Measurements from ENCODE around the gene F11R.
A peak's percentile ranks its signal among the peaks of the same experiment; 100 is the strongest.
"Not testable (repeated sequence)": the region's sequence is repeated elsewhere in the genome, so short reads cannot be mapped to it uniquely, and the experiment has no call there.

The F11R gene

DNA sequence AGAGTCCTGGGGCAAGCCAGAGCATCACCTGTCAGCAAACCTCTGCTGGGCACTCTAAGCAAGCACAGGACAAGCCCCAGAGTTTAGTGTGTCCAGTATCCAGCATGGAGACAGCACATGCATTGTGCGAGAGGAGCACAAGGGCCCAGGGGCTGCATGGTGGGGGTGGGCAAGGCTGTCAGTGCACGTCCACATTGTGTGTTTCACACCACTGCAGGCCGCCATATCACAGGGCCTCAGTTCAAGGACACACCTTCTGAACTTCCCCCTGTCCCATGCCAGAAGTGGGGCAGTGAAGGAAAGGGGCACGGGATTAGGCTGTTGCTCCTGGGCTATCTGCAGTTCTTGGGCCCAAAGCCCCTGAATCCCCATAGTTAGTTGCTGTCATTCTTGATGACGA lies 18.6 kb upstream of the F11R start:
- no peak for DNase-seq

DNA sequence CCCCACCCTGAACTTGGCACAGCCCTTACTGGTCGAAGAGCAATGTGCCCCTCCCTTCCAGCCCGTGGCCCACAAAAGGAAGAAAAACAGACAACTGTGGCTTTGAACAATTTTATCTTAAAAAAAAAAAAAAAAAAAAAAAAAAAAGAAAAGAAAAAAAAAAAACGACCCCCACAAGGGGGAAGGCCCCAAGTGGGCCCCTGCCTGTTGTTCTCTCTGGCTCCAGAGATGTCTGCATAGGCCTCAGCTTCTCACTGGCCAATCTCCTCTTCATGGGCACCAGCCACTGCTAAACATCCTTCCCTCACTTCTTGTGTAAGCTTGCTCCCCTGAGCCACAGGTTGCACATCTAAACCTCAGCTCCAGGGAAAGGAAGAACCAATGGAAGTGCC lies 18.2 kb upstream of the F11R start:
- no peak for DNase-seq

DNA sequence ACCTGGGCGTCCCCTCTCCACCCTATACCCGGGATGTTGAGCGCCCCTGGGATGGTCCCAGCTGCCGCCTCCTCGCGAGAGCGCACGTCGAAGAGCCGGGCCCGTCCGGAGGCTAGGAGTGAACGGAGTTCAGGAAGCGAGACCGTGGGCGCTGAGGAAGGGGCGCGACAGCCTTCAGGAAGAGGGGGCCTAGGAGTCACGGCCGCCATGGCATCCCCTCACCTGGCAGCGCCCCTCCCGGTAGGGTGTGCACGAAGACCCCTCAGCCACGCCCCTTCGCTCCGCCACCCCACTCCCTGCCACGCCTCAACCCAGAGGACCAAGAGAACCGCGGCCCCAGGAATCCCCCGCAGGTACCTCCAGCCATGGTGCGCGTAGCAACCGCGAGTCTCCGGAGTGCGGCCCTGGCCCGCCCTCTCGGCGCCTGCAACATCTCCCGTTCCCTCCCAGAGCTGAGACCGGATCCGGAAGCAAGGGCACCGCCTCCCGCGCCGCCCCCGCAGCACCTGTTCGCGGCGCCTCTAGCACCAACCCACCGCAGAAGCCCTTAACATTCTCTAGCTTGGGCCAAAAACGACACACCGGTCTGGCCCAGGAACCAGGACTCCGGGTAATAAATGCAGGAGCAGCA lies 17.7 kb upstream of the F11R start, which contains the start of gene TSTD1:
Gene TSTD1 (minus strand): TSS at position 442 of the 631 bp plus-strand sequence. CDS start 75 bp downstream, at position 367.
- peak; percentile 76 for DNase-seq

DNA sequence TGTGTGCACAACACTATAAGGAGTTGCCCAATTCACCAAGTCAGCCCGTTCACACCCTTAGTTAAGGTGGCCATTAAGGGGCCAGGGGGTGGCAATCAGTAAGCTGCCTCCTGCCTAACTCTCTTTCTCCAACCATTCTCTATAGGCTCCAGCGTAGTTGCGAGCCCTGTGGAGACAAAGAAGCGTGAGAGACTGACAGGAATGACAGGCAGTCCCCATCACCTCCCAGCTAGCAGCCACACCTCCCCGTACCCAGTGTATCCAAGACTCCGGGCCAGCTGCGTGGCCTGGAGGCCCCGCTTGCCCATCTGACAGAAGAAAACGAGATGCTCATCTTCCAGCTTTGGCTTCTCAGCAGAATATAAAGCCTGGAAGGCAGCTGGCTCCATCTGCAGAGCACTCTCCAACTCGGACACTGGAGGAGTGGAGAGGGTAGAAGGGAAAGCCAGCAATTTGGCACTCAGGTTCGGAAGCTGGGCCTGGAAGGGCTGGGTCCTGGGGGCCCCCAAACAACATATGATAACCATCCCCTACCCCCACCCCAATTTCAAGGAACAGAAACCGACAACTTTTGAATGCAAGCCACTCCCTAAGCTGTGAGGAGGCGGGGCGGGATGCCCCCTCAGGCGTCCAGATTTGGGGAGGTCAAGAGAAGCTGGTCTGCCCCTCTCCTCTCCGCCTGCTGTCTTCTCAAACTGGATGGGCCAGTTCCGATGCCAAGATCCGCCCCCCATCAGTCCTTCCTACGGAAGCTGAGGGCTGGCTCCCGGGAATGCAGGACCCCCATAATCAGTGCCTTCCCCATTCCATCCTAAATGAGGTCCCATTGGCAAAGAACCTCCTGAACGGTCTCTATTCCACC lies 16.9 kb upstream of the F11R start:
- no peak for DNase-seq

DNA sequence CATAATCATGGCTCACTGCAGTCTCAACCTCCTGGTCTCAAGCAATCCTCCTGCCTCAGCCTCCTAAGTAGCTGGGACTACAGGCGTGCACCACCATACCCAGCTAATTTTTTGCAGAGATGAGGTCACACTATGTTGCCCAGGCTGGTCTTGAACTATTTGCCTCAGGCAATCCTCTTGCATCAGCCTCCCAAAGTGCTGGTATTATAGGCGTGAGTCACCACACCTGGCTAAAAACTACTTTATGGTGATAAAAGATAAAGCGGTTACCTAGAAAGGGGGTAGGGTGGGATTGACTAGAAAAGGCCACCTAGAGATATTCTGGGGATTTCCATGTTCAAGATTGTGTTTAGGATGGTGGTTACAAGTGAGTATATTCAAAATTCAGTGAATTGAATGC lies 12.8 kb upstream of the F11R start:
- DNase-seq, result no peak

DNA sequence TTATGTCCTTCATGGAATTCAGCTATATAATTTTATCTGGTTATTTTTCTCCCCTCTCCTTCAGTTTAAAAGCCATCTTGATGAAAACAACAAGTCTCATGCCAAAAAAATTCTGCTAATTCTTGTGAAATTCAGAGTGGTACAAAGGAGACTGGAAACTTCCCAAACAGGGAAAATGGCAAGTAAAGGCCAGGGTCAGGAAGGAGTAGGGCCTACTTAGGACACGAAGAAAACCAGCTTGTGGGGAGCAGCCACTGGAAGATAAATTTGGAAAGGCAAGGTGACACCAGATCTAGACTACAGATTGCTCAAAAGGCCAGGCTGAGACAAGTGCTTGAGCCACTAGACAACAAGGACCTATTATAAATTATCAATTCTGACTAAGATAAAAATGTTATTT lies 11.5 kb upstream of the F11R start:
- no peak for DNase-seq

DNA sequence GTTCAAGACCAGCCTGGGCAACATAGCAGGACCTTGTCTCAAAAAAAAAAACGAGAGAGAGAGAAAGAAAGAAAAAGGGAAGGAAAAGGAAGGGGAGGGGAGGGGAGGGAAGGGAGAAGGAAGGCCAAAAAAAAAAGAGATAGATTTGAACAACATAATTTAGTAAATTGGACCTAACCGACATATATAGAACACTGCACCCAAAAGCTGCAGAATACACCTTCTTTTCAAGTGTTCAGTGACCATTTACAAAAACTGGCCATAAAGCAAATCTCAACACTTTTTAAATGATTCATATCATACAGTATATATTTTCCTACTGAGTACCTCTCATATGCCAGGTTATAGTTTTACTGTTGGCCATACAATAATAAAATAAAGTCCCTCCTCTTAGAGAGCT lies 10.9 kb upstream of the F11R start:
- no peak for DNase-seq

DNA sequence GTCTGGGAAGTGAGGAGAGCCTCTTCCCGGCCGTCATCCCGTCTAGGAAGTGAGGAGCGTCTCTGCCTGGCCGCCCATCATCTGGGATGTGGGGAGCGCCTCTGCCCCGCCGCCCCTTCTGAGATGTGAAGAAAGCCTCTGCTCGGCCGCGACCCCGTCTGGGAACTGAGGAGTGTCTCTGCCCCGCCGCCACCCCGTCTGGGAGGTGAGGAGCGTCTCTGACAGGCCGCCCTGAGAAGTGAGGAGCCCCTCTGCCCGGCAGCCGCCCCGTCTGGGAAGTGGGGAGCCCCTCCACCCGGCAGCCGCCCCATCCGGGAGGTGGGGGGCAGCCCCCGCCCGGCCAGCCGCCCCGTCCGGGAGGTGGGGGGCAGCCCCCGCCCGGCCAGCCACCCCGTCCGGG lies 8.5 kb upstream of the F11R start:
- DNase-seq, result not testable (repeated sequence)

DNA sequence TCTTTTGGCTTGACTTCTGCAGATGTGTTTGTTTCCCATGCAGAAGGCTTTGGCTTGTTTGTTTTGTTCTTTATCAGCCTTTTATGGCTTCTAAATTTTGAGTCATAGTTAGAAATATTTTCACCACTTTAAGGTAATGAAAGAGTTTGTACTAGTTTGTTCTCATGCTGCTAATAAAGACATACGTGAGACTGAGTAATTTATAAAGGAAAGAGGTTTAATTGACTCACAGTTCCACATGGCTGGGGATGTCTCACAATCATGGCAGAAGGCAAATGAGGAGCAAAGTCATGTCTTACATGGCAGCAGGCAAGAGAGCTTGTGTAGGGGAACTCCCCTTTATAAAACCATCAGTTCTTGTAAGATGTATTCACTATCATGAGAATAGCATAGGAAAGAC lies 6.0 kb upstream of the F11R start:
- not testable (repeated sequence) for DNase-seq

DNA sequence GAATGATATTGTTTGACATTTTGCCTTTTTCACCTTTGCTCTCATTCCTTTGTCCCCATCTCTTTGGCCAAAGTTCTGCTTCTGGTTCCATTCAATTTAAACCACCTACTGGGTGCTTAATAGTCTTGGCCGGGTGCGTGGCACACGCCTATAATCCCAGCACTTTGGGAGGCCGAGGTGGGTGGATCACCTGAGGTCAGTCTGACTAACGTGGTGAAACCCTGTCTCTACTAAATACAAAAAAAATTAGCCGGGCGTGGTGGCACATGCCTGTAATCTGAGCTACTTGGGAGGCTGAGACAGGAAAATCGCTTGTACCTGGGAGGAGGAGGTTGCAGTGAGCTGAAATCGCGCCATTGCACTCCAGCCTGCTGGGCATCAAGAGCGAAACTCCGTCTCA lies 1.5 kb upstream of the F11R start:
- not testable (repeated sequence) for DNase-seq

DNA sequence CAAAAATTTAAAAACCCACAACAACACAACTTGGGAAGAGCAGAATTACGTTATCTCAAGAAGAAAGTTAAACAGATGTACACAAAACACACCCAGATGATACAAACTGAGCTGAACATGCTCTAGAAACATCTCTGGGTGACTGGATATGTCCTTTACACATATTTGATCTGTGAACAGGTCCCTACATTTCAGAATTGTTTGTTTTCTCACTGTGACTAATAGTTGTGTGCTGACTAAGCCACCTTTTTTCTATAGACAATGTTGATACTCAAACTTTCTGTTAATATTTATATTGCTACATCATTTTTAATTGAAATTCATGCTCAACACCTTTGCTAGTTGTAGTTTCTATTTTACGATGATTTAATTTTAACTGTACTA lies 1.0 kb upstream of the F11R start:
- no peak for DNase-seq

DNA sequence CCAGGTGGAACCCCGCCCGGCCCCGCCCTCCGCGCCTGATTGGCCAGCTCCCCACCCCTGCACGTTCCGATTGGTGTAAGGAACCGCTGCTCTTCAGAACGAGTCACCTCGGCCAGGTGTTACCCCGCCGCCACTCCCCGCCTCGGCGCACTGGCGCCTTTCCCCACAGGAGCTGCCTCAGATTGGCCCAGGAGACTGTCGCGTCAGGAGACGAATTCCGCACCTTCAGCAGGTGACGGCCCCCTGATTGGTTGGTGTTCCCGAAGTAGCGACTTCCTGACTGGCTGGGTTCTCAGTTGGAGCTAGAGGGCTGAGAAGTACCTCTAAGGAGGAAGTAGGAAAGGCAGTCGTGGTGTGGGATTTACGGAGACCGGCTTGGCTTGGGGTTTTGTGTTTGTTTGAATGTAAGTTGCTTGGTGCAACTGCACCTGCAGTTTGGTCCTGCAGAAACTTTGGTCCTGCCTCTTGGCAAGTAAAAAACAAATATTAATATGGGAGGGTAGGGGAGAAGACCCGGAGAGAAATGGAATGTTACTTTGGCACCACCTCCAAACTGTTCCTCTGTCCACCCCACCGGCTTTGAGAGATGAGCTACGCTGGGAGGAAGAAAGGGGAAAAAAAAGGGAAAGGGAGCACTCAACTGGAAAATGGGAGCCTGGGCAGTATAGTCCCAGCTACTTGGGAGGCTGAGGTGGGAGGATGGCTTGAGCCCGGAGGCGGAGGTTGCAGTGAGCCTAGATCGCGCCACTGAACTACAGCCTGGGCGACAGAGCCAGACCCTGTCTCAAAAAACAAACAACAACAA lies 415 bp upstream of the F11R start:
- DNase-seq, result peak; percentile 86

DNA sequence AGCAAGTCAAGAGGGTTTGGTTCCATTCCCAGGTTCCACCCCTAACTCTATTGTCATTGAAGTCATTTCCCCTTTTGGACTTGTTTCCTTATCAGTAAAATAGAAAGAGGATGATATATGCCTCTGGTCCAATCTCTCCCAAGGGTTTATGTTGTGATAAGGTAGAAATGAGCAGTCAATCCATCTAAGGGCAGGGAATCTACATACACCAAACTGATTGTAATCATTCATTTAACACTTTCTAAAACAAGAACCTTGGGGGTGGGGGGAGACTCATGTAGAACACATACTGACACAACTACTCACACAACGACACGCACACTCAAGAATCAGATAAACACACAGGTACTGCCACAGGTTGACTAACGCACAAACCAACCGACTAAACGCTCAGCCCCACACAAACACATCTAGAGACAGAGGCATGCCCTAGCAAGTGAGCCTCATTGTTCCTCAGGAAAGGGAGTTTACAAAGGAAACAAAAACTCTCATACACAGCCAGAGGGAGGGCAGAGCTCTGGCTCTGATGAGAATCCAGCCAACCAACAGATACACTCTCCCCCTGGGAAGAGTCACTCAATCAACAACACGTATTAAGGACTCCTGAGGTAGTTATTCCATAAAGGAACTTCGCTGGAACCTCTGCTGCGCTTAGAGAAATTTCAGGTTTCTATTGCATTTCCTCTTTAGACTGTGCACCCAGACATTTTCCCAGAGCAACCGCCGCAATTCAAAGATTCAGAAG lies 1.0 kb downstream of the F11R start:
- no peak for DNase-seq

DNA sequence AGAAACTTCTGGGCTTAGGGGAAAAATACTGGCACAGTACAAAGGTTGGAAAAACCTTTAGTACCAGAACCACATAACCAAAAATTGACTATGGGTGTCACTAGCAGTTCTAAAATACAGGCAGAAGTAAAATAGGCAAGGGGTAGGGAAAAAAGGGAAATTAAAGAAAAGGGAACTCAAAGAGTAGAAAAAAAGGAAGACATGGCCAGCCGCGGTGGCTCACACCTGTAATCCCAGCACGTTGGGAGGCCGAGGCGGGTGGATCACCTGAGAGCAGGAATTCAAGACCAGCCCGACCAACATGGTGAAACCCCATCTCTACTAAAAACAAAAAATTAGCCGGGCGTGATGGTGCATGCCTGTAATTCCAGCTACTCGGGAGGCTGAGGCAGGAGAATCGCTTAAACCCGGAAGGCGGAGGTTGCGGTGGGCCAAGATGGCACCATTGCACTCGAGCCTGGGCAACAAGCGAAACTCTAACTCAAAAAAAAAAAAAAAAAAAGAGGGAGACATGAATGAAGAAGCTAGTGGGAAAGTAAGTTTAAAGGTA lies 1.8 kb downstream of the F11R start:
- DNase-seq, result not testable (repeated sequence)

DNA sequence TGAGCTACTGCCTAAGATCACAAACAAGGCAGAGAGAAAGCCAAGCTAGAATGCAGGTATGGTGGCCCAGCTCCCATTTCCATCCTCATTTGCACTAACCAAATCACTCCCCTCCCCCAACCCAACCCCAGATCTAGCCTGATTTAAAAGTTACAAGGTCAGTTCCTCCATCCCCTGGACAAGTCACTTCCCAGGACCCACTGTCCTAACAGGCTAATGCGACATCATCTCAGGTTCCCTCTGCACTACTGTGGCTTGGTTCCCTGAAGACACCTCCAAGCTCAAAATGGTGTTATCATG lies 2.4 kb downstream of the F11R start:
- DNase-seq, result no peak

DNA sequence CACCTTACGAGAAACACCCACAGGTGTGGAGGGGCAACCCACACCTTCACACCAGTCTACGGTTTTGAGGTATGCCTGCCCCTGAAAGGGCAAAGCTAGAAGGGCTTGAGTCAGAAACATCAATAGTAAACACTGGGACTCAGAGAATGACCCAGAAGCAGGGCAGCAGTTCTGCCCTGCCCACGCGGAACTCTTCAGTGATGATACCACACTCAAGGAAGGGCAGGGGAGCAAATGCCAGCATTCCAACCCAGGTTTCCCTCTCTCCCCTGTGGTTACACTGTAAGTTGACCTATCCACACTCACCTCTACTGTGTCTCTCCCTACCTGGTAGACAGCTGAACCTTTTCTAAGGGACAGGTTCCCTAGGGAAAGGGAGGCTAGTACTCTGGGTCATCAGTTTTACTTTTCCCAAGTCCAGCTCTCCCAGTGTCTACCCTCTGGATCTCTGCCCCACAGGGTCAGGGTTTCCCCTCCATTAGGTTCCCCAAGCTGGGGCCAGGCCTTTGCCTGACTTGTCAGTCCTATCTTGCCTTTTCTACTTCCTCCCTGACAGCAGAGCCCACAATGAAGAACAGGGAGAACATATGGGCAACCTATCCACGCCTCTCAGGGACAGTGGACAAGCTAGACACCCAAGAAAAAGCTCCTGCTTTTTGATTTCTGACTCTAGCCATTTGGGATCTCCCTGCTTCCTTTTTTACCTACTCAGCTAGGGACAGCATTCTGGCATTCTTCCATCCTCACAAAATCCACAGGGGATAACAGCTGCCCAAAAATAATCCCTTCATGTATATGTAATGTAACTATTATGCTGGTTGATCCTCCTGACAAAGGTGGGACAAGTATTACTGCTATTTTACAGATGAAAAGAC lies 3.0 kb downstream of the F11R start:
- DNase-seq, result no peak

DNA sequence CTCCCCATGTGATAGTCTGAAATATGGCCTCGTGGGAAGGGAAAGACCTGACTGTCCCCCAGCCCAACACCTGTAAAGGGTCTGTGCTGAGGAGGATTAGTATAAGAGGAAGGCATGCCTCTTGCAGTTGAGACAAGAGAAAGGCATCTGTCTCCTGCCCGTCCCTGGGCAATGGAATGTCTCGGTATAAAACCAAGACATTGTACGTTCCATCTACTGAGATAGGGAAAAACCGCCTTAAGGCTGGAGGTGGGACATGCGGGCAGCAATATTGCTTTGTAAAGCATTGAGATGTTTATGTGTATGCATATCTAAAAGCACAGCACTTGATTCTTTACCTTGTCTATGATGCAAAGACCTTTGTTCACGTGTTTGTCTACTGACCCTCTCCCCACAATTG lies 3.8 kb downstream of the F11R start:
- not testable (repeated sequence) for DNase-seq

DNA sequence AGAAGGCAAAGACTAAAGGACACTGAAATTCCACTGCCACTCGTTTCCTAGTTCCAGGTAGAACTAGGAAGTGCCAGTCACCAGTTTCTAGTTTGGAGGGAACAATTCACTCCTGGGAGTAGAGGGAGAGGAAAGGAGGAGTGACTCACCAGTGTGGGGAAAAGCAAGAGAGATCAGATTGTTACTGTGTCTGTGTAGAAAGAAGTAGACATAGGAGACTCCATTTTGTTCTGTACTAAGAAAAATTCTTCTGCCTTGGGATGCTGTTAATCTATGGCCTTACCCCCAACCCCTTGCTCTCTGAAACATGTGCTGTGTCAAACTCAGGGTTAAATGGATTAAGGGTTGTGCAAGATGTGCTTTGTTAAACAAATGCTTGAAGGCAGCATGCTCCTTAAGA lies 4.3 kb downstream of the F11R start:
- not testable (repeated sequence) for DNase-seq

DNA sequence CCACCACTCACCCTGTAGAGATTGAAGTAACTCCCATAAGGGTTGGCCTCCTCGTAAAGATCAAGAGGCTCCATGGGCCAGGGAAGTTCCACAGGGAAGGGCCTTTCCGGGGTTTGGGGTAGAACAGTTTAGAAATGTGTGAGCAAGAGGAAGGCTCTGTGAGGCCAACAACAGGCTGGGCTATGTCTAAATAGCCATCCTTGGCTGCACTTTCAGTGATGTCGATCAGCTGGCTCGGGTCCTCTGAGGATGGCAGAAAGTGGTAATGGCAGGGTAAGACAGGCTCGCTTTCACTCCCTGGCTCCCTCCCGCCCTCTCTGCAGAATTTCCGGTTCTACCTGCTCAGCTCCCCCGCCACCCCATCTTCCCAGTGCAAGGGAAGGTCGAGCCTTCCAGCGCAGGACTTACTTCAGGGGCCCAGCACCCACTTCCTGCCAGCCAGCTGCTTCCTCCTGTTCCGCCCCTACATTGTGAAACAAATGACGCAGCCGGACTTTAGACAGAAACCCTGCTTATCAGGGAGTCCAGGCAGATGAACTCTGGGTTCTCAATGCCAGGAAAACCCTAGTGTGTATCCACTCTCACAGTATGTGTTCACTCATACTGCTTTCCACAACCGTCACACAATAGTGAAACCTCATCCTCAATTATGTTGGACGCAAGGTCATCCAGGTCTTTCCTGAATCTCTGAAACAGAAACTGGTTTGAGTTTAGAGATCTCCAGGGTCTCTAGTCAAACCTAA lies 7.3 kb downstream of the F11R start:
- peak; percentile 15 for DNase-seq

DNA sequence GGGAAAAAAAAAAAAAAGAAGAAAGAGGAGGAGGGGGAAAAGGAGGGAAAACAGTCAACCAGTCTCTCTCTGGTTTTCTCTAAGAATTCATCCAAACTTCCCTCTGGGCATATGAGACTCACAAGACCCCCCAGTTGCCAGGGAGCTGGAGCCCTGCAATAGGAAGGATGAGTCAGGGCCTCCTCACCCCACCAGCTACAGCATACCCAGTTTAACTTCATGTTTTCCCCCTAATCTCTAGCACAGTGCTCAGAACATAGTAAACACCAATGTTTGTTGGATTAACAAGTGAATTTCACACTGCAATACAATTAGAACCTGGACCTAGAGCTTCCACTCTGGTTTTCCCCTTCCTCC lies 7.8 kb downstream of the F11R start:
- no peak for DNase-seq

DNA sequence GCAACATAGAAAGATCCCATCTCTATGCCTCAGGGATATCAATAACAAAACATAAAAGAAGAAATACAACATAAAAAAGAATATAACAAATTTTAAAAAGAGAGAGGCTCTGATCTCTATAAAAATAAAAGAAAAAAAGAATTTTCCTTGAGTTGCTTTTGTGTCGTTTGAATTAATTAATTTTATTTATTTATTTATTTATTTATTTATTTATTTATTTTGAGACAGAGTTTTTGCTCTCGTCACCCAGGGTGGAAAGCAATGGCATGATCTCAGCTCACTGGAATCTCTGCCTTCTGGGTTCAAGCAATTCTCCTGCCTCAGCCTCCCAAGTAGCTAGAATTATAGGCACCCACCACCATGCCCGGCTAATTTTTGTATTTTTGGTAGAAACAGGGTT lies 8.5 kb downstream of the F11R start:
- no peak for DNase-seq

All from effector CD8-positive, alpha-beta T cell (primary cell).